HG02885 (cell line): ENCODE results near the gene RBM23.
"Not testable (repeated sequence)": the region's sequence is repeated elsewhere in the genome, so short reads cannot be mapped to it uniquely, and the experiment has no call there.

Experiments
- ATAC-seq: cut with Tn5 transposase; IDR thresholded peaks from one replicate; pipeline ENCODE4 v1.9.1; 2021; ENCODE audit warnings: mild to moderate bottlenecking; ENCODE audit not compliant: unreplicated experiment, poor library complexity

Gene RBM23

GRCh38 chr14:22870811-22871223 is 48.1 kb downstream of the RBM23 start:
- peak; percentile 40 for ATAC-seq

DNA sequence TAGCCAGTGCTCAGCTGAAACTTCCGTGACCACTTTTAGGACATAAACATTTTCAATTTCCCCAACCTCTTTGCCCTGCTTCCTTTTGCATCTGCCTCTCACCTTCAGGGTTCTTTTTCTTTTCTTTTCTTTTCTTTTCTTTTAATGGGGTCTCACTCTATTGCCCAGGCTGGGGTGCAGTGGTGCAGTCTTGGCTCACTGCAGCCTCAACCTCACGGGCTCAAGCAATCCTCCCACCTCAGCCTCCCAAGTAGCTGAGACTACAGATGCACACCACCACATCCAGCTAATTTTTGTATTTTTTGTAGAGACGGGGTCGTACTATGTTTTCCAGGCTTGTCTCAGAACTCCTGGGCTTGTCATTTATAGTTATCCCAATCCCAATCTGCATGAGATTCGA is 52.1 kb downstream of the RBM23 start:
- ATAC-seq, result no peak

DNA sequence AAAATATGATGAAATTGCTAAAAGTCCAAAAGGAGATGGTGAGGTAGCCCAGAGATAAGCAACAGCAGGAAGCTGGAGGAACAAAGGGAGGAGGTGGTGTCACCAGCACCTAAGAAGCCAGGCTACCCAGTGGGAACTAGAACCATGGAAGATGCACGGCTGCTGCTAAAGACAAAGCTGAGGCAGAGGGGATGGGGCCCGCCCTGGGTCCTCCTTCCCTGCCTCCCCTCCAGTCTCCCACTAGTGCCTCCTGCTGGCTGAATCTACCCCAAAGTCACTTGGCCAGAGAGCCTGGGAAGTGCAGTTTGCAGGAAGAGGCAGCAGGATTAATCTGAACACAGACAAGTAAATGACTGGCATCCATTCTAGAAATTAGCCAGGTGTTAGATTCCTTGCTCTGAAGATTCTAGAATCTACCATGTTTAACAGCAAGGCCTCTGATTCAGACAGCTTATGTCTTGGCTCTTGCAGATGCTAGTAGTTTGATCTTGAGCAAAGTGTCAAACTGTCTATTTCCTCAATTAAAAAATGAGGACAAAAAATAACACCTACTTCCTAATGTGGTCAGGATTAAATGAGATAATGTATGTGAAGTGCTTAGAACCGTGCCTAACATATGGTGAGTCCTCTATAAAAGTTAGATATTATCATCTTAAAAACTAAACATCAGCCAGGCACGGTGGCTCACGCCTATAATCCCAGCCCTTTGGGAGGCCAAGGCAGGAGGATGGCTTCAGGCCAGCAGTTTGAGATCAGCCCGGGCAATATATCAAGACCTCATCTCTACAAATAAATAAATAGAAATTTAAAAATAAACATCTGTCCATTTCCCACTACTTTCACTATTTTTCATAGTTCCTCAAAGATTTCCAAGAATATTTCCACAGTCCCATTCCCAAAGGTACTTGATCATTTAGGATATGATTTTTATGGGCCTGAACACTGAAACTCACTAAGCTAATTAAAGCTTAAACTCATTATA is 53.2 kb downstream of the RBM23 start:
- ATAC-seq, result no peak

- ATAC-seq, result no peak
Observed at GRCh38 chr14:22864979-22865378, 54.0 kb downstream of the RBM23 start.

- ATAC-seq, result no peak
Observed at GRCh38 chr14:22861651-22862050, 57.3 kb downstream of the RBM23 start.

- not testable (repeated sequence) for ATAC-seq
Observed at GRCh38 chr14:22860377-22860776, 58.6 kb downstream of the RBM23 start.

GRCh38 chr14:22856428-22856827 is 62.5 kb downstream of the RBM23 start:
- no peak for ATAC-seq

- ATAC-seq, result no peak
Observed at GRCh38 chr14:22854963-22855724, 63.8 kb downstream of the RBM23 start.

DNA sequence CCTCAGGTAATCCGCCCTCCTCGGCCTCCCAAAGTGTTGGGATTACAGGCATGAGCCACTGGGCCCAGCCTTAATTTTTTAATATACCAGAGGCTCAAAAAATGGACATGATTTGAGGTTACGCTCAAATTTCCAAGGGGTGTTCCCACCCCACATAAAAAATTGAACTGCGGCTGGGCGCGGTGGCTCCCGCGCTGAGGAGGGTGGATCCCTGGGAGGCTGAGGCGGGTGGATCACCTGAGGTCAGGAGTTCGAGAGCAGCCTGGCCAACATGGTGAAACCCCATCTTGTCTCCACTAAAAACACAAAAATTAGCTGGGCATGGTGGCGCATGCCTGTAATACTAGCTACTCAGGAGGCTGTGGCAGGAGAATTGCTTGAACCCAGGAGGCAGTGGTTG is 64.7 kb downstream of the RBM23 start:
- ATAC-seq, result not testable (repeated sequence)

GRCh38 chr14:22852940-22853767 is 65.8 kb downstream of the RBM23 start:
- peak; percentile 86 for ATAC-seq

GRCh38 chr14:22852599-22852939 is 66.4 kb downstream of the RBM23 start:
- ATAC-seq, result no peak

GRCh38 chr14:22852178-22852577 is 66.8 kb downstream of the RBM23 start:
- ATAC-seq, result not testable (repeated sequence)

DNA sequence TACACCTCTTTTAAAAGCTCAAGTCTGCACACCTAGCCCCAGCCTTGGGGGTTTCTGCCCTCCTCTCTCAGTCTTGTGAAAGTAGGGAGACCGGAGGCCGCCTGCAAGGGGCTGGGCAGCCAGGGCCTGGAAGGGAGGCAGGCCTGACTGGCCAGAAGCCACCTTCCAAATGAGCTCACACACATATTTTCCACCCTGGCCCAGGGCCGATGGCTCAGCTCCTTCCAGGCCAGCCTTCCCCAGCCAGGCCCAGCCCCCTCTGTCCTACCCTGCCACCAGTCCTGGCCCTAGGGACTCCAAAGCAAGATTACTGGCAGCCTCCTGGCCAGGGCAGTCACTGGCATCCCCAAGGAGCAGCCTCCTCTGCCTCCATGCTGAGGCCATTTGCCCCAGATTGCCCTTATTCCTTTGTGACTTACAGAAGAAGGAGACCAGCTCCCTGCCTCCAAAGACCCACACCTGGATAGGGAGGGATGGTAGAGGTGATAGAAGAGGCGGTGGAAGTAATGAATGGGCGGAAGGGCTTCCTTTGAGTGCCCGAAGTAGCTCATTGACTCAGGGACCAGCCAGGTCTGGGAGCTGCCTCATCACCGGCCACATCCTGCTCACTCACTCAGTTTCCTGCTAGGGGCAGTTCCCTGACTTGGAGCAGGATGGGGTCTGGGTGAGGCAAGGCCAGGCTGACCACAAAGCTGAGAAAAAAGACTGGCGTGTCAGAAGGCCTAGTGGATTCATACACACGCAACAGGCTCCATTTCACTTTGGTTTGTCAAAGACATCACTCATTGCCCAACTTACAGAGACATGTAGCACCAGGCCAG is 67.8 kb downstream of the RBM23 start:
- no peak for ATAC-seq

GRCh38 chr14:22849212-22849819 is 69.6 kb downstream of the RBM23 start:
- ATAC-seq, result no peak

DNA sequence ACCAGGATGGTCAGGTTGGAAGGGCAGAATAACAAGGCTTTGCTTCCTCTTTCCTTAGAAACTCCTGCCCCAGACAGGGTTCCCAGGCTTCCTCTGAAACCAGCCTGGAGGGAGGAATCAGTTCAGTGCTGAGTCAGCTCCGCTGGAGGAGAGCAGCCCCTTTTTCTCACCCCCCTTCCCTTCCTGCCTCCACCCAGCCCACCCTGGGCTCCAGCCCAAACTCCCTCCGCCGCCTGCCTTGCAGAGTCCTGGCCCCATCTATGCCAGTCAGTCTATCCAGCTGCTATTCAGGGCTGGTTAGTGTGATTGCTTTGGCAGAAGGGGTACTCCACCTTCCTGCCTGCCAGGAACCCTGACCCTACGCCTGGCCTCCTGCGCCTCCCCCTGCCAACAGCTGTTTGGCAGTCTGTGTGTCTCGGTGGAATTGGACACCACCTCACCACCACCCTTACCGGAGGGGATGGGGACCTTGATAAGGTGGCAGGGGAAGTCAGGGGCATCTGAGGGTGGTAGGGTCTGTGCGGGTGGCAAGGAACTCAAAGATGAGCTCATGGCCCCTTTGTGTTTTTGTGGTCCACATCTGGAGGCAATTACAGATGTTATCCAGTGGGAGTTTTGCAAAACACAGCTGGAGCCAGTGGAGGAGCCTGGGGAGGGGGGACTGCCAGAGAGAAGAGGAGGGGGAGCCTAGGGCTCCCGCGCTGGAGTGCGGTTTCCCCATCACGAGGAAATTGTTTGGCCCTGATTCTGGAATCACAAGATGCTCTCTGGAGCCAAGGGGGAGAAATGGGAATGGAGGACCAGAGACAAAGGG is 70.4 kb downstream of the RBM23 start:
- ATAC-seq, result no peak

DNA sequence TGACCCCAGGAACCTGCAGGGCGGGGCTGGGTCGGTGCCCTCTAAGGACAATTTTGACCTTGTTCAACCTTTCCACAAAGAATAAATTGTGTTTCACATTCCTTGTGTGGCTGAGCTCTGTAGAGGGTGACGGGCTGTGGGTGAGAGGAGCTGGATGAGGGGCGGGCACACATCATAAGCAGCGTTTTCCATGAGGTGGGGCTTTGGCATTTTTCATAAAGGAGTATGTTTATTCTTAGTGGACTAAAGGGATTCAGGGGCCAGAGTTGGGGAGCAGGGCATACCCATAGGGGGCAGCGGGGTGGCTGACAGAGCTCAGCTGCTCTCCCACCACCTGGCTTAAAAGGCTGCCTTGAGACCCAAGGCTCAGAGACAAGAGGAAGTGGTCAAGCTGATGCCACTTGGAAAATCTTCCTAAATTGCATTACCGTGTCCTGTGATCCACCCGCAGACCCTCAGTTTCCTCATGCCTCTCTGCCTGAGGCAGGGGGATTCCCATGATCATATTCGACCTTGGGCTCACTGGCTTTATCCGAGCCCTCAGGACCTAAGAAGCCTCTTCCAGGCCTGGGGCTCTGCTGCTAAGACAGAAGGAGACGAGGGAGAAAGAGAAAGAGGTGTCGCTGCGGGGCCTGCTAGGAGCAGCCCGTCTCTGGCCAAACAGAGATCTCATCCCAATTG is 71.1 kb downstream of the RBM23 start:
- ATAC-seq, result no peak

DNA sequence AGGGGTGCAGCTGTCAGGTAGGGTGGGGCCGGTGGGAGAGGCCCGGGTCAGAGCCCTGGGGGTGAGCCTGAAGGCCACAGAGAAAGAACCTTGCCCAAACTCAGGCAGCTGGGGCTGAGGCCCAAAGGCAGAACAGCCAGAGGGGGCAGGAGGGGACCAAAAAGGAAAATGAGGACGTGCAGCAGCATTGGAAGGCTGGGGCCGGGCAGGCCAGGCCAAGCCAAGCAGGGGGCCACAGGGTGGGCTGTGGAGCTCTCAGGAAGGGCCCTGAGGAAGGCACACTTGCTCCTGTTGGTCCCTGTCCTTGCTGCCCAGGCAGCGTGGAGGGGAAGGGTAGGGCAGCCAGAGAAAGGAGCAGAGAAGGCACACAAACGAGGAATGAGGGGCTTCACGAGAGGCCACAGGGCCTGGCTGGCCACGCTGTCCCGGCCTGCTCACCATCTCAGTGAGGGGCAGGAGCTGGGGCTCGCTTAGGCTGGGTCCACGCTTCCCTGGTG is 72.1 kb downstream of the RBM23 start:
- no peak for ATAC-seq
